Muscle of back (tissue), 11 donors: ENCODE results near the gene TBC1D2B. TPM values are rescaled to one million over a fixed set of nuclear protein-coding genes. Genes with fewer than 3 reads are reported as not detected.
A peak's percentile ranks its signal among the peaks of the same experiment; 100 is the strongest.

Experiments
- DNase-seq, 3 donors: peaks; one replicate each; pipeline versions ENCODE4 v3.0.0 to v3.0.0-alpha.2; 2013
- polyA plus RNA-seq, 10 donors: library from polyadenylated mRNA; unstranded; fragments of 120-200 nt; gene quantifications; one replicate each; pipeline ENCODE4 v1.2.1, GENCODE V29; 2013; ENCODE audit not compliant: insufficient read length in 10 of 10

The TBC1D2B gene
- polyA plus RNA-seq, 10 donors, result 24.4 to 39.6 (median 31.3) TPM

DNA sequence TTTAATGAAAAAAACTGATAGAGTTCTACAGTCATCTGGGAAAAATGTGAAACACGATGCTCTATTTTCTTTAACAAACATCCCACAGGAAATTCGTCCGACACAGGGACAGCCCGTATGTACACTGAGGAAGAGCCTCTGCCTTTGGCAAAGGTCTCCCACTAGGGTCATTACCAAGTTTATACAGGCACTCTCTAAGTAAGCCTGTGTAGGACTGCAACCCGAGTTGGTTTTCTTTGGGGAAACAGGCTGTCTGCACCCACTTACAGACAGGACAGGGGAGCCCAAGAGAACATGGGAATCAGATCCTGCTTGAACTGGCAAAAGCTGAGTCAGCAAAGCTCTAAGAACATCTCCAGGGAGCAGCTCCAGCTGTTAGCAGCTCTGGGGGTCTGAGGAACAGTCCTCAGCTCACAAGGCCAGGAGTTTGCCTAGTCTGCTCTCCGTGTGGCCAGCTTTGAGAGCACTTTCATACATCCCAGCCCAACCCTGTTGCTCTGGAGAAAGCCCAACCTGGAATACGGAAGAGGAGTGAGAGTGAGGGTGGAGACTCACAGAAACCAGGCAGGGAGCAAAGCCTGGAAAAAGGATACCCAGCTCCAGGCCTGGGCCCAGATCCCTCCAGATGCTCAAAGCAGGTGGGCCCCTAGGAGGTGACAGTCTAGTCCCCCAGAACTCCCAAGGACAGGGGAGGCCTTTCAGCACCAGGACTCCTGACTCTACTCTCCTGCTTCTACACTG, 1.9 kb downstream of the TBC1D2B start:
- peak; percentile 73 to 90 (median 87) for DNase-seq

DNA sequence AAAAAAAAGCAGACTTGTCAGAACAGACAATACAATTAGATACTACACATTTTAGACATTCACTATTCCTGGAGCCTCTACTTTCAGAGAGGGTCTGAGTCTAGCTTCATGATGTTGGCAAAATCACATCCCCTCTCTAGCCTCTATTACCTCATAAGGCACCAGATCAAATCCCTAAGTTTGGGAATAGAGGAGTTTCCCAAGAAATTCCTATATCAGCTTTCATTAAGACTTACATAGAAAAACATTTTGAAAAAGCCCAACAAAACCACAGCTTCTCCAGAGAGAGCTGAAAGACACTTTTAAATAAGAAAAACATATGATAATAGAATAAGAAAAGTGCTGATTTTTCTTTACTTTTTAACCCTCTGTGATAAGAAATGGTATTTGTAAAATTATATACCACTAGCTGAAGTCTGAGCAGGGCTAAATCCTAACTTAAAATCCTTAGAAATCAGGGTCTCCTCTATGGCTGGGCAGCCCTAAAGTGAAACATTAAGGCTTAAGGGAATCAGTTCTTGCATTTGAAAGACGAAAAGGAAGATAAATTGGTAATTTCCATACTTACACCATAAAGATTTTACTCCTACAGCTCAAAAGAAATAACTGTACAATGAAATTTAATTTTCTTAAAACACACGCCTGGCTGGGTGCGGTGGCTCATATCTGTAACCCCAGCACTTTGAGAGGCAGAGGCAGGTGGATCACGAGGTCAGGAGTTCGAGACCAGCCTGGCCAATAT, 4.3 kb downstream of the TBC1D2B start:
- peak in 1 of 3 donors; percentile 70 for DNase-seq

DNA sequence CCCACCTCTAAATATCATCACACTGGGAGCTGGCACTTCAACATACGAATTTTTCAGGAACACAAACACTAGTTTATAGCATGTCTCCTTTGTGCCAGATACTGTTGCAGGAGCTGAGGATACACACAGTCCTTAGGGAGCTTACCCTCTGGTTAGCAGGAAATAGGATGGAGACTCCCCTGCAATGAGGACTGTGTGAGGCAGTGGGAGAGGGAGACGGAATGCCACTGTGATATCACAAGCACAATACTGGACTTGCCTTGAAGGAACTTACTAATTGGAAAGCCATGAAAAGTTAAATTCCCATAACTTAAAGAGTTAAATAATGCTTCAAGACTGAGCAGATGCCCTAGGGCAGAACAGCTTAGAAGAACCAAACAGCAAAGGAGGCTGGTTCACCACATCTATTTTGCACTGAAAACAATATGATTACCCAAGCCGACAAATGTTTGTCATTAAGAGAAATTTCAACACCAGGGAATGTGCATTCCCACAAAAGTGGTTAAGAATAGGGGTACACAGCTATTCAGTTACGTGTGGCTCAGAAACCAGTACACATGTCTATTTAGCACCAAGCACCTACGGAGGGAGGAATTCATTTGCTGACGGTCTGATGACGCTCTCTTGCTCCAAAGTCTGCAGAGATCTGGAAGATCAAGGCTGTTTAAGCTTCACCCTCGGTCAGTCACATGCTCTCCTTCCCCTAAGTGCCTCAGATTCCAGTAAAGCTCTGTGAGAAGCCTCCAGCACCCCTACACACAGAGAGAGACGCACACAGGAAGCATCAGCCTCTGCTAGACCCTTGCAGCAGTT, 5.2 kb downstream of the TBC1D2B start:
- DNase-seq, result peak in 1 of 3 donors; percentile 77

DNA sequence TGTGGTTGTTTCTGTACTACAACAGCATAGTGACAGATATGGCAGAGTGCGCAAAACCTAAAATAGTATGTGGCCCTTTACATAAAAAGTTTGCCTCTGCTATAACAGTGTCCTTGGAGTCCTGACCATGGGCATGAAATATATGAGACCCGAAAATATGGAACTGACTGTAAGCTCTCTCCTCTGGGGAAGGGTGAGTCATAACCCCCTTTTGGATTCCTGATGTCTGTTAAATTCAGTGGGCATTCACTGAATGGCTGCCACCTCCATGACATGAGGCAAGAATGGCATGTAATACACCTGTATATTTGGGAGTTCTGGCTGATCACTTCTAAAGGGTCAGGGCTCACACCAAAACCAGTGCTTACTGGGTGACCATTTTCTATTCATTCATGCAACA, 6.1 kb downstream of the TBC1D2B start:
- DNase-seq, result no peak

DNA sequence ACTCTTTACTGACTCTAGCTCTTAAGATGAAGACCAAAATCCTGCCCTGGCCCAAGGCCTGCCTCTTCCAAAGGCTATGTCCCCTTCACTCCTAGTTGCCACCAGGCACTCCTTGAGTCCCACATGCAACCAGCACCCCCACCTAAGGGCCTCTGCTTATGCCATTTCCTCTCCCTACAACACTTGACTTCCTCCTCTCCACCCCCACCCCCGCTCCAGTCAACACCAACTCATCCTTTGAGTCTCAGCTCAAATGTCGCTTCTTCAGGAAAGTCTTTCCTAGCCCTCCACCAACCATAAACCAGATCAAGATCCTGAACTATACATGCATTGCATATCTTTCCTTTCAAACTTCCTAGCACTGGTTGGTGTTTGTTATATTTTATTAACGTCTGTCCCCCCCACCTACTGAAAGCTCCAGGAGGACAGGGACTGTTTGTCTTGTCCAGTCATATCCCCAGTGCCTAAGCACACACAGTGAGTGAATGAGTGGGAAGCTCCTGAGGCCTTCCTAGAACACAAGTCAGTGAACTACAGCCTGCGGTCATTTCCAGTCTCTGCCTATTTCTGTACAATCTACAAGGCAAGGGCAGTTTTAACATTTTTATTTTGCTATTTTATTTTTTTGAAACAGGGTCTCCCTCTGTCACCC, 7.3 kb downstream of the TBC1D2B start:
- no peak for DNase-seq

DNA sequence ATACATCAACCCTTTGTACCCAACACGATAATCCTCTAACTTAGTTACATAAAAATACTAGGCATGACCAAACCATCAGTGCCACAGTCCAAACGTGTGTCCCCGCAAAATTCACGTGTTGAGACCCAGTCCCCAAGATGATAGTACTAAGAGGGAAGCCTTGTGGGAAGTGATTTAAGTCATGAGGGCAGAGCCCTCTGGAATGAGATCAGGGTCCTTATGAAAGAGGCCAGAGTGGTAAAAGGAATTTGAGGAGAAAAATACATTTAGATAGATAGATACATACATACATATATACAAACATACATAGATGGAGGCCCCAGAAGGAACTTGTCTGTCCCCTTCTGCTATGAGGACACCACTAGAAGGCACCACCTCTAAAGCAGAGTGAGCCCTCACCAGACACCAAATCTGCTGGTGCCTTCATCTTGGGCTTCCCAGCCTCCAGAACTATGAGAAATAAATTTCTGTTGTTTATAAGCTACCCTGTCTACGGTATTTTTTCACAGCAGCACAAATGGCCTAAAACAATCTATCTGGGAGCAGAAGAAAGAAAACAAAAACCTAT, 8.0 kb downstream of the TBC1D2B start:
- DNase-seq, result no peak

DNA sequence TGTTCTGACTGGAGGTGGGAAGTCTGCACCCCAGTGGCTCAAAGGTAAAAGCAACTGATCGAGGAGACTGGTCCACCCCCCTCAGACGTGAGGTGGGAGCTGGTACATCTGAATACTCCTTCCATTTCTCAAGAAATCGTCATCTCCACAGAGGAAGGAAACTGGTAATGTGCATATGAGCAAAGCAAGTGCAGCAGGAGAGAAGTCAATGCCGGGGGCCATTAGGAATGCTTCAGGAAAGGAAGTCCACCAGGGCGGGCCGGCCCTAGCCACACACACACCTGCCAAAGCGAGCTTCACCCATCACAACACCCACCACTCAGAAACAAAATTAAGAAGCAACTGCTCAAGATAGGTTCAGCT, 8.5 kb downstream of the TBC1D2B start:
- DNase-seq, result no peak

DNA sequence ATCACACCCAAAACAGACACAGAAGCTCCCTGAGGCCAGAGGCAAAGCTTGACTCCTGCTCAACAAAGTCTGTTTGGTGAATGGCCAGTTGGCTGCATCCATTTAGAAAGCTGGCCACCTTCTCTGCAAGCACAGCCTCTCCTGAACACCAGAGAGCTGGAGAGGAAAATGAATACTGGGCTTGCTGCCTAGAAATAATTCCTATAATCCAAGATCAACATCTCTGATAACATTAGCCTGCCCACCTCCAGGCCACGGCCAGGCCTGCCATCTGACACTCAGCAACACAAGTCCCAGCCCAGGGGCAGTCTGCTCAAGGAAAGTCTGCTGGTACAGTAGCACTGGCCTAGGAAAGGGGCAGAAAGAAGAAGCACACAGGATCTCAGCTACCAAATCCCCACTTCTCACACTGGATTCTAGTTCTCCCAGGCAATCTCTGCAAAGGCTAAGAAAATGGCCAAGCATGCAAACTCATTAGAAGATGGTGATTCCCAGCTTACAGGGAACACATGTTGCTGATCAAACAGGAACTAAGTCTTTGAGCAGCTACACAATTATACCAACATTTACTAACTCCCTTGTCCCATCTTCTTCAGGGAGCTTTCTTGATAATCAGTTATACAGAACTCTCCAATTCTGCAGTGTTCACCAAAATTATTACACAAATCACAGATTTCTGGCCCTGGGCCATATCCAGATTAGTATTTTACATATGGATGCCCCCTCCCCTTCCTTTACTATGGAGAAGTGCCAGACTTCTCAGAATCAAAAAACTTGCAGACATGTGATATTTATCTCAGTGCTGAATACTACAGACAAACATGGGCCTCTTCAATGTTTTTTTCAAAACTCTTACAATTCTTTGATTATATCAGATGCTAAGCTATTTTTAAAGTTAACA, 9.9 kb downstream of the TBC1D2B start:
- DNase-seq, result peak in 2 of 3 donors; percentile 66 to 80

DNA sequence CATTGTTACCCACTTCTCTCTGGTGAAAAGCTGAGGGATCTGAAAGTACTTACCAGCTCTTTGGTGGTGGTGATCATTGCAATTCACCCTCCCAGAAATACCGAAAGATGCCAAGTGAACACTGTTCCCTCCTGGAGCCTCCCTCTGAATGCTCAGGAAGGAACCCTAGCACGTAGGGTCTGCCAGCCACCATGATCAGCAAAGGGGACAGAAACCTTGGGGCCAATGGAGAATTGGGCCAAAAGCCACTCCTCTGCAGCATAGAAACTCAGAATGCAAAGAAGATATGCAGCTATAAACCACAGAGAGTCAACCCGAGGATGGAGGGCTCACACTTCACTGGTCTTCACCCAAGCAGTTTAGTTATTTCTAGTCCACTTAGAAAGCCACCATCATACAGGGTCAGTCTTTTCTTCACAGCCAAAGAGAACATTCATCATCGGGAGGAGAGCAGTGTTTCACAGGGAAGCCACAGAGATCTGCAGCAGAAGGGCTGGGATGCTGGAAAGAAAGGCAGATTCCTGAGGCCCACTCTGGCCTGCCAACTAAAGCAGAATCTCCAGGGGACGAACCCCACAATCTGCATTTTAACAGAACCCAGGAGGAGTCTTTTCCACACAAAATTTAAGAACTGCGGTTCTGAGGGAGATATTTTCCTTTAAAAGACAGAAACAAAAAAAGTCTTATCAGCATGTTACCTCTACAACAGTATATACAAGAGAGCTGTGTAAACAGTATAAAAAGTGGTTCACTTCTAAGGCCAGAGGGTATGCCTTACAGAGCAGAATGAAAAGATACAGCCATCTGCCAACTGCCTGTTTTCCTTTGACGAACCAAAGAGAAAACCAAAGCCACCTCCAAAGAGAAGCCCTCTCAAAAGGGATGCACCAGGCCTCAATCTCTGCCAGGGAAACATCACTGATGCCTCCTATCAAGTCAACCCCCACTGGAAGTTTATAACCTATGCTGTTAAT, 11.3 kb downstream of the TBC1D2B start:
- peak in 1 of 3 donors; percentile 36 for DNase-seq

DNA sequence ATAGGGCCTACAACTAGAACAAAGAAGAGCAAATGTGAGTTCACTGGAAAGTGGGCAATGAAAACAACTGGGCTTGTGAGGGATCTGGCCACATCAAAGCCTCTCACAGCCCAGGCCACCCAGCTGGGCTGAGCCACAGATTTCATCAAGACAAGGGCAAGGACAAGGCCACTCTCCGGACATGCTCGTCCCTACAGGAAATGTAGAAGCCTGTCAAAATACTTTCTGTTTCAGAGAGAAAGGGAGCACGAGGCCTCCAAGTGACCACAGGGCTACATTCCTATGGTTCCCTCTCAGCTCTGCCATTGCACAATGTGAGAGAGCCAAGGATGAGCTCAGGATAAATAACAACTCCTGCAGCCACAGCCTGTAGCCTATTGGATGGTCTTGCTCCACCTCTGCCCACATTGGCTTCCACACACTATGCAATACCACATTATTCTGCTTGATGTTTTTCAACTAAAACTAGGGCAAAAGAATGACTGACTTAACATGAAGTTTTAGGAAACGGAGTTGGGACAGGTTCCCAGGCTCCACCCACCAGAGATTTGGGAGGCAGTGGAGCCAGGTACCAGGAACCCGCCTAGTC, 12.1 kb downstream of the TBC1D2B start:
- peak in 2 of 3 donors; percentile 69 to 90 for DNase-seq

DNA sequence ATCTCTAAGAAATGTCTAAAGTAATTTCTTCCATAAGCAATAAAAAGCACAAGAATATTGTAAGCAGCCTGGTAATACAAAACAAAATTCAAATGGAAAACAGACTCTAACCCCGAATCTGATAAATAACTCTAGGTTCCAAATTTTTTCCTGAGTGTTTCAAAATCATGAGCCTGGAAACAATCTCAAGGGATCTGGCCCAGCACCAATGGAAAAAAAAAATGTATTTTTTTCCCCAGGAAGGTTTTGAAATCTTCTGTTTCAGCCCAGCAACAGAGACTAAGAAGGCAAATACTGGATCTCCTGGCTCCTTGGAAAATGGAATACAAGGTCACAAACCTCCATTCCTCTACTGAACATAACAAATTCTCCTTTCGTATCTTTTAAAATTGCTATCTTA, 13.0 kb downstream of the TBC1D2B start:
- peak; percentile 71 to 86 (median 75) for DNase-seq

DNA sequence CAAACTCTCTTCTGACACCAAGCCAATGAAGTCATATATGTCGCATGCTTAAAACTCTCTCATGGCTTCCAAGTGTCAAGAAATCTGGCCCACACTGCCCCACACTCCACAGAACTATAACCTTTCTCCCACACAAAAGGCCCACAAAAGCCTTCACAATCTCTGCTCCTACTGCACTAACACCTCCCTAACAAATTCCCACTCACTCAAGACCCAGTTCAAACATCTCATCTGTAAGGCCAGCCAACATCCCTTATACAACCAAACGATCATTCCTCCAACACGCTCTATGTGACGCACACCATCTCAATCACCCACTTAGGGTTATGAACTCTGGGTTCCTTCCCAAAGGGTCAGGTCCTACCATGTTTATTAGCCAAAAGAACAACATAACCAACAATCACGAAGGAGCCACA, 13.5 kb downstream of the TBC1D2B start:
- DNase-seq, result peak in 1 of 3 donors; percentile 63

DNA sequence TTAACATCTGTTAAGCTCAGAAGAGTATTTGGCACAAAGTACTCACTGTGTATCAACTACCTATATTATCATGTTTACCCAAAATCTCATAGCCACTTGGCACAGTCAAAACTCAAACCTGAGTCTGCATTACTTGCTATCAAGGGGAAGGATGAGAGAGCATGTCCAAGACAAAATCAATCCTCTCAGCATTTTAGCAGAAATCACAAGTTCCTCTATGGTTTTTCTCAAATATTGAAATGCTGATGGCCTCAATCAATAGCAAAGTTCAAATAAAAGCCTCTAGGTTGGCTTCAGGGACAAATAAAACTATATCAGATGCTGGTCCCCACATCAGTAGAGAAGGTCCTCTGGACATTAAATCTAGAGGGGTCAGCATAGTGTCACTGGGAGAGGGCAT, 14.3 kb downstream of the TBC1D2B start:
- DNase-seq, result no peak

DNA sequence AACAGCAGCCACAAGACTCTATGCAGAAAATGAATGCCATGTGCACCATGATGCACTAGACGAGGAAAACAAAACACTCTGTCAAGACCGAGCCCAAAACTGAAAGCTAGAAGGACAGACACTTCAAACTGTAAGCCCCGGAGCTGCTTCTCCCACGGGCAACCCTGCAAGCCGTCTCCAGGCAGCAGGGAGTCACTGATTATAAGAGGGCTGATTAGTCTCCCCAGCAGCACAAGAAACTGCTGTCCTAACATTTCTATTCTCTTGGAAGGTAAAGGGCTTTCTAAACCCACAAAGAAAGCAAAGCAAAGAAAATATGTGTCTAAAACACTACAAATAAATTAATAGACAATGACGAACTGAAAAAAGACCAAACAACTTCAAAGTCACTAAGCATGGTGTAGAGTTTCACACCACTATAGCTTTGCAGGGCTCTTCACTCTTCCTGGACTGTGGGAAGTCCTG, 15.5 kb downstream of the TBC1D2B start:
- peak in 1 of 3 donors; percentile 53 for DNase-seq

DNA sequence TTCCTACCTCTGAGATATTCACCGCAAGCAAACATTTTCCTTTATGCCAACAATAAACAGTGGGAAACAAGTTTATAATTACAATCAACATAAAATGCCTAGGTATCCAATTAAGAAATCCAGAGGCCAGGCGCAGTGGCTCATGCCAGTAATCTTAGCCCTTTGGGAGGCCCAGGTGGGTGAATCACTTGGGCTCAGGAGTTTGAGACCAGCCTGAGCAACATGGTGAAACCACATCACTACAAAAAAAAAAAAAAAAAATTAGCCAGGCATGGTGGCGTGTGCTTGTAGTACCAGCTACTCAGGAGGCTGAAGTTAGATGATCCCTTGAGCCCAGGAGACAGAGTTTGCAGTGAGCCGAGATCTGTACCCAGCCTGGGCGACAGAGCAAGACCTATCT, 17.3 kb downstream of the TBC1D2B start:
- DNase-seq, result no peak

DNA sequence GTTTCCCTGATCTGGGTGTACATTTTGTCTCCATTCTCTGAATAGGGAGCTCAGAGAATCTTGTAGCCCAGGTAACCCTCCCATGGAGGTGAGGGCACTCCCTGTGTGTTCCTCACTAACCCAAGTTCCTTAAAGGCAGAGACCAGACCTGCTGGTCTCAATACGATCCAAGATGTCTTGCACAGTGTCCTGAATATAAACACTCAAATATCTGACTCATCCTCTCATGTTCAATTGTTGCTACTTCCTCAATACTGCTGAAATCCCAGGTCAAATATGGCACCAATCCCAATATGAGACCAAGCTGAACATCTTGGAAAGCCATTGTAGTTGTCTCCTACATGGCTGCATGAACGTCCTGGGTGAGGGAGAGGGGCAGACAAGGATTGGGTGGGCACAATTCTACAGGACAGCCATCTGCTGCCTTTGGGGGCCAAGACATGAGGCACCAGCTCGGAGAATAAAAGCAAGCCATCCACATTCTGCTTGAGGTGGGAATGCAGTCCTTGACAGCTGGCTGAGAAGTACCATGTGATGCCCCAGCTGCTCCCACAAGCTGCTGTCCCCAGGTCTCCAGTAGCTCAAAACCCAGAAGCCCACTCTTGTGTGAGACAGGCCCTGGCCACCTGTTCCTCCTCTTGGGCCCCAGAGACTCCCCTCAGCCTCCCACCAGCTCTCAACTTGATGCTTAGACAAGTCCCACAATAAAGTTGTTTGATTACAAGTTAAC, 18.2 kb downstream of the TBC1D2B start:
- peak in 1 of 3 donors; percentile 45 for DNase-seq

DNA sequence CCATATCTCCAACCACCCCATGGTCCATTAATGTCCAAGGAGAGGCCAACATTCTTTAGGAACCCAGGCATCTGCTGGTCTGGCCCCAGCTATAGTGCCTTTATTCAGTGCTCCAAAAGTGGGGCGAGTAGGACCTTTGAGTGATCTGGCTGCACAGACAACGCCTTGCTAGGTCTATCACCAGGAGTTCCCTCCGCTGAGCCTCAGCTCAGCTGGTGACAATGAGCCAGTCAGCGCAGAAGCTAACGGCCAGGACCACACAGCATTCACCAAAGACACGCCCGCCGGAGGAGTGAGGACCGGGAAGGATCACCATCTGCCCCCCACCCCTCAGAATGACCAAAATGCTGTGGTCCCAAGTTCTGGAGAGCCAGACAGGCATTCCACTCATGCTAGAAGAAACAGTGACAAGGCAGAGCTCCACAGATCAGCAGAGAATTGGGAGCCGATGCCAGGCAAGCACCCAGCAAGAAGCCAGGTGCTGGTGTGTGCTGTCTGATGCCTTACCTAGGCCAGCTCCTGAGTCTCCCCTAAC, 19.0 kb downstream of the TBC1D2B start:
- DNase-seq, result no peak

DNA sequence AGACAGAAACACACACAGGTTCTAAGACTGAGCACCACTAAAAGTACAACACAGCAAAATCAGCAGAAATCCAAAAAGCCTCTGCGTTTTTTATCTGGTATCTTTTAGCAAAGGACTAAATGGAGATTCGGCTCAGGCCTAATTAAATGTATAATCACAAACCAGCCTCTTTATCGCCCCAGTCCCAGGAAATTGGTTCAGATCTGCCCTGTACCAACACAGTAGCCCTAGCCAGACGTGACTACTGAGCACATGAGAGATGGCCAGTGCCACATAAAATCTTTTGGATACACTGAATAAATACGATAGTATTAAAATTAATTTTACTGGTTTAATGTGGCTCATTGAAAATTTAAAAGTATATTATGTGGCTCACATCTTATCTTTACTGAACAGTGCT, 19.7 kb downstream of the TBC1D2B start:
- DNase-seq, result no peak
